IPS-11a (cell line): ENCODE measurements around the gene HDAC7.

ENCODE experiments used
- H3K4me3 ChIP-seq: one replicate; pipeline ENCODE4 v1.5.1; 2013; ENCODE audit warnings: low read depth, low read length, control low read depth

The HDAC7 gene

GRCh38 chr12:47782372-47782770 lies 37.3 kb downstream of the HDAC7 start:
- no peak overlapping the region for H3K4me3 ChIP-seq

- H3K4me3 ChIP-seq: no peak overlapping the region
Observed at GRCh38 chr12:47781479-47782371, 38.0 kb downstream of the HDAC7 start.

DNA sequence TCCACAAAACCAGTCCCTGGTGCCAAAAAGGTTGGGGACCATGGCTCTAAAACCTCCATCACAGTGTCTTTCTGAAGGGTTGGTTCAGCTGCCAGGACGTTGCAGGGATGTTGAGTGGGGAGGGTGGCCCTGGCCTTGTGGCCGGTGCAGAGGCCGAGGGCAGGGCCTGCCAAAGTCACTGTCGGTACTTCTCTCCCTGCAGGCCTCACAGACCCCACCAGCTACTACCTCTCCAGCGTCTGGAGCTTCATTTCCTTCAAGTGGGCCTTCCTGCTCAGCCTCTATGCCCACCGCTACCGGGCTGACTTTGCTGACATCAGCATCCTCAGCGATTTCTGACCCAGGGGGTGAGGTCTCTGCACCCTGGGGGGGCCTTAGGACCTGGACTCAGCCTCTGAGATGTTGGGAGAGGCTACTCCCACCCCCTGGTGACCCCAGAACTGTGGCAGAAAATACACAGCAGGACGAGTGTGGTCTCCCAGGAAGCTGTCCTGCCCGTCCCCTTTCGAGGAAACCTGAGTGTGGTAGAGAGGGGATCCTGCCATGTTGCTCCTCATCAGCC lies 39.7 kb downstream of the HDAC7 start:
- H3K4me3 ChIP-seq: no peak overlapping the region

- H3K4me3 ChIP-seq: no peak overlapping the region
Observed at GRCh38 chr12:47779301-47779942, 40.3 kb downstream of the HDAC7 start.

GRCh38 chr12:47778881-47779280 lies 40.8 kb downstream of the HDAC7 start:
- no peak overlapping the region for H3K4me3 ChIP-seq

DNA sequence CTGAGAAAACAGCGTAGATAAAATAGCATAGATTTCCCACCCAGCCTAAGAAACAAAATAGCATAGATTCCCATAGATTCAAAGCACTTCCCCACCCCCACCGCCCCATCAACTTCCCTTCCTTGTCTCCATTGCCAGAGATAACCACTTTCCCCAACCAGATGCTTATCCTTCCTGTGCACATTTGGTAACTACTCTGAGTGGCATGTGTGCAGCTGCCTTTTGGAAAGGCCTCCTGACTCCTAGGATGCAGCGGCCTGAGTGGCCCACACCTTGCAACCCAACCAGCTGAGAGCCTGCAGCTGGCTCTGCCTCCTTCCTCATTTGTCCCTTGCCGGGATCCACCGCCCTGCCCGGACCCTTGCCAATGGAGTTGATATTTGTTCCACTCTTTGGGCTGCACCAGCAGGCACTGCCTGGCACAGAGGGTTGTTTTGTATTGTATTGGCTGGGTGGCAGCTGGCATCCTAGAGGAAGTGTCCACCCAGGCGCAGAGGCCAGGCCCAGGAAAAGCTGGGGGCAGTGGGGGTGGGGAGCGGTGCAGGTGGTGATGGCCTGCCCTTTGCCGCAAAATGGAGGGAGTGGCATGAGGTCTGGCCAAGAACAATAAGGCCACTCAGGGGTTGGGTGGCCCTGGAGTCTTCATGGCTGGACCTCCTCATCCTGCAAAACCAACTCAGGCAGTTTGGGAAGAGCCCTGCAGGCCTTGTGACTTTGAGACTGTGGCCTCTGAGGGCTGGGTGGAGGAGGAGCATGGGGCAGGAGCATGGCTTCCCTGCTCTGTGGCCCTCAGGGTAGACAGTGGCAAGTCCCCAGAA lies 41.8 kb downstream of the HDAC7 start:
- no peak overlapping the region for H3K4me3 ChIP-seq

DNA sequence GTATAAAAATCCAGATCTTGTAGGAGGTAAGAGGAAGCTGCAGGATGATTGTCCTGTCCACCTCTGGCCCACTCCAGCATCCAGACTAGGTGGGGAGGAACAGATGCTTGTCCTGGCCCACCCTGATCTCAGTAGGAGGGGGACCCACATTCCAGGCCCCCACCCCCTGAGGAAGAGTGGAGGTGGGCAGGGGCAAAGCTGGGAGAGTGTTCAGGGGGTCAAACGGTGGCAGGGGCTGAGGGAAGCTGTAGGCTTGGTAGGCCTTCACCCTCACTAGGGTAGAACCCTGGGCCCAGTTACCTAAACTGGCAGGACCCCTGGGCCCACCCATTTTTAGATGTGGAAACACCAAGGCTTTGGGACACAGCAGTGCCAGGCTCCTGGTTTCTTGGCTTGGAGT lies 42.6 kb downstream of the HDAC7 start:
- no peak overlapping the region for H3K4me3 ChIP-seq

- H3K4me3 ChIP-seq: no peak overlapping the region
Observed at GRCh38 chr12:47776471-47777143, 43.1 kb downstream of the HDAC7 start.

- no peak overlapping the region for H3K4me3 ChIP-seq
Observed at GRCh38 chr12:47775100-47775911, 44.4 kb downstream of the HDAC7 start.

DNA sequence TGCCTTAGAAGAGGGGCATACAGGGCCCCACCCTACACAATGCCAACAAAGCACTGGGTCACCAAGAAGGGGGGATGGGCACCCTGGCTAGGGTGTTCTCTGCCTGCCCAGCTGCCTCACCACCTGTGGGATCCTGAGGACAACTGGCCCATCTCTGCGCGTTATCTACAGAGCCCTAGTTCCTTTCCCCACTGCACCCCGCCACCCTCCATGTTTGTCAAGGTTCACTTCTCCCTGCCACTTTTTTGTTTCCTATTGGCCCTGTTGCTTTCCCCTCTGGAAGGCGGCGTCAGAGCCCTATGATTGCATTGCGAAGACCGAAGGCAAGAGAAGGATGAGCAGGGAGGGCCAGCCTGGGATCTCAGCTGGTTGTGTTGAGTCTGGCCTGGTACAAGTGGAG lies 45.0 kb downstream of the HDAC7 start:
- H3K4me3 ChIP-seq: no peak overlapping the region

GRCh38 chr12:47773858-47774580 lies 45.7 kb downstream of the HDAC7 start:
- peak overlapping the region; percentile 60 for H3K4me3 ChIP-seq

- peak within 1 kb of the TSS; percentile 60 for H3K4me3 ChIP-seq
Observed at GRCh38 chr12:47773062-47773857, 46.4 kb downstream of the HDAC7 start, which contains the start of gene SLC48A1. SLC48A1 (plus strand) TSS chr12:47773238; CDS start chr12:47773305, 67 bp downstream.

- H3K4me3 ChIP-seq: peak overlapping the region; percentile 27
Observed at GRCh38 chr12:47772738-47773061, 47.0 kb downstream of the HDAC7 start.

- no peak overlapping the region for H3K4me3 ChIP-seq
Observed at GRCh38 chr12:47772094-47772660, 47.5 kb downstream of the HDAC7 start.

DNA sequence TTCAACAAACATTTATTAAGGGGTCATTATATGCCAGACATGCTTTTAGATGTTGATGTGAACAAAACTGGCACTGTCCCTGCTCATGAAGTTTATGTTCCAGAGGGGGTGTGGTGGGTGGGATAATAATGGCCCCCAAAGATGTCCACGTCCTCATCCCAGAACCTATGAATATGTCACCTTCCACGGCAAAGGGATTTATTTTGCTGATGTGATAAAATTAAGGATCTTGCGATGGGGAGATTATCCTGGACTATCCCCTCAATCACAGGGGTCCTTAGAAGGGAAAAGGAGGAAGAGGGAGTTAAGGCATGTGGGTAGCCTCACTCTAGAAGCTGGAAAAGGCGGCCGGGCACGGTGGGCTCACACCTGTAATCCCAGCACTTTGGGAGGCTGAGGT lies 48.4 kb downstream of the HDAC7 start:
- H3K4me3 ChIP-seq: no peak overlapping the region

GRCh38 chr12:47770086-47770726 lies 49.5 kb downstream of the HDAC7 start:
- no peak overlapping the region for H3K4me3 ChIP-seq

GRCh38 chr12:47769234-47770085 lies 50.2 kb downstream of the HDAC7 start:
- no peak overlapping the region for H3K4me3 ChIP-seq
